Left renal cortex interstitium (tissue), 4 donors: ENCODE measurements around the gene TMEM255B. TPM values are rescaled to one million over a fixed set of nuclear protein-coding genes. Genes with fewer than 3 reads are reported as not detected.
"Not testable (repeated sequence)": the region's sequence is repeated elsewhere in the genome, so short reads cannot be mapped to it uniquely, and the experiment has no call there.

Source experiments
- DNase-seq, 4 donors: peaks; one replicate each; pipeline ENCODE4 v3.0.0-alpha.2; 2013; ENCODE audit warnings: low read depth in 4 of 4, low spot score in 2 of 4, missing footprints in 1 of 4
- polyA plus RNA-seq, 4 donors: library from polyadenylated mRNA; unstranded; fragments of 120-200 nt; gene quantifications; one replicate each; pipeline ENCODE4 v1.2.1, GENCODE V29; 2013; ENCODE audit not compliant: insufficient read length in 4 of 4

The TMEM255B gene
- polyA plus RNA-seq, 4 donors, result 6.6 to 8.6 (median 7.6) TPM

- no peak for DNase-seq
Measured at GRCh38 chr13:113784645-113785024, 25.6 kb downstream of the TMEM255B start.

GRCh38 chr13:113785051-113786010 lies 26.3 kb downstream of the TMEM255B start:
- no peak for DNase-seq

GRCh38 chr13:113786262-113786841 lies 27.3 kb downstream of the TMEM255B start:
- DNase-seq, result no peak

- no peak for DNase-seq
Measured at GRCh38 chr13:113787694-113788093, 28.7 kb downstream of the TMEM255B start.

GRCh38 chr13:113788413-113789135 lies 29.5 kb downstream of the TMEM255B start:
- DNase-seq, result no peak

- no peak for DNase-seq
Measured at GRCh38 chr13:113789167-113789566, 30.1 kb downstream of the TMEM255B start.

- DNase-seq, result not testable (repeated sequence)
Measured at GRCh38 chr13:113789931-113790330, 30.9 kb downstream of the TMEM255B start.

- DNase-seq, result no peak
Measured at GRCh38 chr13:113791226-113791625, 32.2 kb downstream of the TMEM255B start.

- no peak for DNase-seq
Measured at GRCh38 chr13:113791761-113792160, 32.7 kb downstream of the TMEM255B start.

- no peak for DNase-seq
Measured at GRCh38 chr13:113792236-113792770, 33.3 kb downstream of the TMEM255B start.

GRCh38 chr13:113792886-113793717 lies 34.1 kb downstream of the TMEM255B start:
- DNase-seq, result no peak

- DNase-seq, result no peak
Measured at GRCh38 chr13:113793718-113794085, 34.7 kb downstream of the TMEM255B start.

- no peak for DNase-seq
Measured at GRCh38 chr13:113794086-113794485, 35.1 kb downstream of the TMEM255B start.

GRCh38 chr13:113794764-113795173 lies 35.7 kb downstream of the TMEM255B start:
- DNase-seq, result no peak

GRCh38 chr13:113795362-113795761 lies 36.3 kb downstream of the TMEM255B start:
- DNase-seq, result not testable (repeated sequence)

GRCh38 chr13:113796211-113796963 lies 37.4 kb downstream of the TMEM255B start:
- DNase-seq, result no peak

GRCh38 chr13:113796964-113797676 lies 38.1 kb downstream of the TMEM255B start:
- DNase-seq, result no peak

GRCh38 chr13:113798200-113798811 lies 39.3 kb downstream of the TMEM255B start:
- no peak for DNase-seq
